Sigmoid colon (tissue), 7 donors: ENCODE results near the gene RANBP17. TPM values are rescaled to one million over a fixed set of nuclear protein-coding genes. Genes with fewer than 3 reads are reported as not detected.

Experiments
- DNase-seq: peaks from one replicate; pipeline ENCODE4 v3.0.0-alpha.2; 2019
- H3K27ac ChIP-seq, 4 donors: fragments of 200-600 bp; sonication (generic); one replicate each; pipeline ENCODE4 v1.5.1; 2016 to 2019; ENCODE audit warnings: mild to moderate bottlenecking in 1 of 4
- H3K27me3 ChIP-seq, 3 donors: fragments of 200-600 bp; sonication (generic); one replicate each; pipeline ENCODE4 v1.5.1; 2019; ENCODE audit warnings: mild to moderate bottlenecking in 1 of 3
- H3K36me3 ChIP-seq, 4 donors: fragments of 200-600 bp; sonication (generic); one replicate each; pipeline ENCODE4 v1.5.1; 2016 to 2019
- H3K4me1 ChIP-seq, 4 donors: fragments of 200-600 bp; sonication (generic); one replicate each; pipeline ENCODE4 v1.5.1; 2017 to 2019
- H3K4me3 ChIP-seq, 4 donors: fragments of 200-600 bp; sonication (generic); one replicate each; pipeline ENCODE4 v1.5.1; 2017 to 2019; ENCODE audit warnings: mild to moderate bottlenecking in 2 of 4, moderate library complexity in 1 of 4
- H3K9me3 ChIP-seq, 4 donors: fragments of 200-600 bp in 3 of 4; sonication (generic) in 3 of 4; one replicate each; pipeline versions ENCODE4 v1.5.1 to v1.6.1; 2013 to 2019
- EP300 ChIP-seq, 4 donors: sonication (generic); formaldehyde crosslinking; IDR thresholded peaks; one replicate each; pipeline ENCODE4 v1.6.1; 2017; ENCODE audit warnings: antibody characterized with exemption in 4 of 4
- POLR2A ChIP-seq, 2 donors: fragments of 450-650 bp; IDR thresholded peaks; one replicate each; pipeline ENCODE4 v1.6.1; 2016; ENCODE audit warnings: antibody characterized with exemption in 2 of 2, mild to moderate bottlenecking in 2 of 2, moderate library complexity in 2 of 2
- POLR2AphosphoS5 ChIP-seq, 4 donors: sonication (generic); formaldehyde crosslinking; IDR thresholded peaks; one replicate each; pipeline ENCODE4 v1.6.1; 2017; ENCODE audit warnings: antibody characterized with exemption in 4 of 4
- WGBS, 2 donors: extraction: QIAGEN DNeasy Blood & Tissue Kit; methylation state at CpG; one replicate each; pipeline ENCODE4 v1.1.7; 2013; 5-methylcytosine and 5-hydroxymethylcytosine counted together
- intact Hi-C: fragments of 100-400 bp; cut with DNase I; formaldehyde crosslinking; loops from one replicate; pipeline ENCODE4 v1.15.1; 2023
- polyA plus RNA-seq, 3 donors: library from polyadenylated mRNA; stranded (reverse); fragments of 200-250 nt; gene quantifications; one replicate each; pipeline ENCODE4 v1.2.3, GENCODE V29; 2013
- total RNA-seq, 4 donors: library from RNA; depleted of rRNA; stranded (reverse); fragments of >200 nt; gene quantifications; one replicate each; pipeline ENCODE4 v1.1.0, GENCODE V29; 2016
- TF ChIP-seq, protein P1 (sequence below), 4 experiments: fragments of 450-650 bp in 3 of 4; fragments of 200-600 bp in 1 of 4; IDR thresholded peaks; one replicate each; pipeline ENCODE4 v1.5.1; 2016 to 2019; ENCODE audit warnings: antibody characterized with exemption in 4 of 4, mild to moderate bottlenecking in 3 of 4, moderate library complexity in 2 of 4
- donor health status: healthy with polysubstance abuse.
- donor health status: Bipolar disorder and iron deficiency.
- donor health status: healthy.

The RANBP17 gene
- total and polyA plus RNA-seq, 7 donors = 0.23 to 25.8 (median 11.4) TPM

DNA sequence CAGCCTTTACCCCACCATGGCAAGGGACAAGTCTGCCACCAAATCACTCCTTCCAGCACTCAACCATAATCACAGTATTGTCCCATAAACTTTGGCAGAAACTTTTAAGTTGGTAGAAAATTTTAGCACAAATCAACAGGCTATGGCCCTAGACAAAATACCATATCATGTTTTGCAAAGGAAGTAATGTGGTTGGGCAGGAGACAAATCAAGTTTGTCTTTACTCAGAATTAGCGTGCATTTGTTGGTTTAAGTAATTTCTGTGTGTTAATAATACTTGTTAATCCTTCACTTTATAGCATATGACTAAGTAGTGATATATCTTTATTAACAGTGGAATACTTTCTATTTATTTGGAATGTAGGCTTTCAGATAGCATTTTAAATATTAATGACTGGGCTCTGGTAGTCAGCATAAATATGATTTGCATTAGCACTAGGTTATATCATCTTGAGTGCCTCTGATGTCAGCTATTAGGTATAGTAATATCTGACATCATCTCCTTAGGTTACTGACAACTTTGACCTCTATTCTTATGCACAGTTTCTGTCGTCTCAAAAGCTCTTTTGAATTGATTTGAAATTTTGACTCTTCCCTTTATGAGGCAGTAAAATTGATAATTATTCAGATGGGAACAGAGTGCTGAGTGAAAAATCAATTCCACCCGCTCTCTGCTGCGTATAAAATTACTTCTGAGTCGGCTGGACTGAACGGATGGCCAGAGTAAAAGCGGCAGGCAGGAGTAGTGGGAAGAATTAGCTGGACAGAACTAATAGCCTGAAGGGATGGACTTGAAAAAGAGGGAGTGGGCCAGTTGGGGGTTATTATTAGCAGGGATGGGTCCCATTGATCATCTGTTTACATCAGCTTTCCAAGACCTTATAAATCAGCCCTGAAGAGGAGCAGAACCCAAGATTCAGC, 407.1 kb downstream of the RANBP17 start:
- Histone ChIP-seq H3K27me3 (no peaks in the 10 kb centered on the region), H3K4me3 (no peak overlapping the region), H3K4me1 (no peaks in the 10 kb centered on the region), H3K36me3 (no peaks in the 10 kb centered on the region), H3K9me3 (no peaks in the 10 kb centered on the region), H3K27ac (no peak overlapping the region)
- no peak for TF ChIP-seq POLR2AphosphoS5 (IDR thresholded peaks at IDR 0.05)
- TF ChIP-seq, protein P1, sequence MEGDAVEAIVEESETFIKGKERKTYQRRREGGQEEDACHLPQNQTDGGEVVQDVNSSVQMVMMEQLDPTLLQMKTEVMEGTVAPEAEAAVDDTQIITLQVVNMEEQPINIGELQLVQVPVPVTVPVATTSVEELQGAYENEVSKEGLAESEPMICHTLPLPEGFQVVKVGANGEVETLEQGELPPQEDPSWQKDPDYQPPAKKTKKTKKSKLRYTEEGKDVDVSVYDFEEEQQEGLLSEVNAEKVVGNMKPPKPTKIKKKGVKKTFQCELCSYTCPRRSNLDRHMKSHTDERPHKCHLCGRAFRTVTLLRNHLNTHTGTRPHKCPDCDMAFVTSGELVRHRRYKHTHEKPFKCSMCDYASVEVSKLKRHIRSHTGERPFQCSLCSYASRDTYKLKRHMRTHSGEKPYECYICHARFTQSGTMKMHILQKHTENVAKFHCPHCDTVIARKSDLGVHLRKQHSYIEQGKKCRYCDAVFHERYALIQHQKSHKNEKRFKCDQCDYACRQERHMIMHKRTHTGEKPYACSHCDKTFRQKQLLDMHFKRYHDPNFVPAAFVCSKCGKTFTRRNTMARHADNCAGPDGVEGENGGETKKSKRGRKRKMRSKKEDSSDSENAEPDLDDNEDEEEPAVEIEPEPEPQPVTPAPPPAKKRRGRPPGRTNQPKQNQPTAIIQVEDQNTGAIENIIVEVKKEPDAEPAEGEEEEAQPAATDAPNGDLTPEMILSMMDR (IDR thresholded peaks at IDR 0.05) = no peak
- no peak for TF ChIP-seq POLR2A (IDR thresholded peaks at IDR 0.05)
- no peak for TF ChIP-seq EP300 (IDR thresholded peaks at IDR 0.05)
- no peak for DNase-seq
- 88 to 90% methylated on average over 7 of the region's 7 CpGs for whole genome bisulfite sequencing, 2 donors
- intact Hi-C loops = no loop called here

DNA sequence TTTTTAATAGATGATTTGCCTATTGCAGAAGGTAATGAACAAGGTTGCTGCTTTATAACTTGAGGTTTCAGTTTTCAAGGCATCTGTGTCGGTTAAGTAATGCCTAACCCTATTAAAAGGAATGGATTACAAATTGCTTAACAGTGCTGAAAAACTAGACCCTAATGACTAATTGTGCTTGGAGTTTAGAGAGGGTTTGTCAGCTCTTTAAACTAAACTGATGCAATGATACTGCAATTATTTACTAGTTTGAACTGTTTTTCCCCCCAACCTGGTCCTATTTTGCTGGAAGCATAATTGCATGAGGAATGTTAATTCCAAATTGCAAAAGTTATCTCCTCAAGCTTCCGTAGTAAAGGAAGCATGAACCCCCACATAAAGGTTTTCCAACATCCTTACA, 407.9 kb downstream of the RANBP17 start:
- TF ChIP-seq, protein P1 (IDR thresholded peaks at IDR 0.05) = no peak
- TF ChIP-seq EP300 (IDR thresholded peaks at IDR 0.05) (no peak), POLR2A (IDR thresholded peaks at IDR 0.05) (no peak), POLR2AphosphoS5 (IDR thresholded peaks at IDR 0.05) (no peak)
- no peaks in the 10 kb centered on the region for H3K4me1 ChIP-seq
- H3K27ac ChIP-seq = no peak overlapping the region
- H3K9me3 ChIP-seq = no peaks in the 10 kb centered on the region
- intact Hi-C loops = no loop called here
- H3K27me3 ChIP-seq = no peaks in the 10 kb centered on the region
- no peak for DNase-seq
- no peaks in the 10 kb centered on the region for H3K36me3 ChIP-seq
- WGBS, 2 donors = 86% methylated on average over 2 of the region's 2 CpGs
- H3K4me3 ChIP-seq = no peak overlapping the region

DNA sequence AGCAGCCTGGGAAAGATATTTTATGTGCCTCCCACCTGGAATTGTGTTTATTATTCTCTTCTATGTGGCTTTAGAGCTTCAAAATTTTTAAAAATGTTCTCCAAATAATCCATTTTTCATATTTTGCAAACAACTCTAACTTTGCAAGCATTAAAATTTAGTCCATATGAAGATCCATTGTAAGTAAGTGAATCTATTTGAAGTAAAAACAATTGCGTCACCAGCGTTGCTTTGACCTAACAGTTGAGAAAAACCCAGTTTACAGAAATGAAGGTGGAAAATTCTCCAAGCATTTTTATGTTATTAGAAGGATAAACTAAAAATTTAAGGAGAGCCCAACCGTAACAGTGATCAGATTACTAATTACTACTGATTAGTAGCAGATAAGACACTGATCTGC, 408.3 kb downstream of the RANBP17 start:
- intact Hi-C loops = no loop called here
- no peak overlapping the region for H3K4me3 ChIP-seq
- H3K36me3 ChIP-seq = no peaks in the 10 kb centered on the region
- WGBS, 2 donors = 93 to 97% methylated on average over 3 of the region's 3 CpGs
- DNase-seq = no peak
- no peaks in the 10 kb centered on the region for H3K9me3 ChIP-seq
- H3K4me1 ChIP-seq = no peaks in the 10 kb centered on the region
- H3K27ac ChIP-seq = no peak overlapping the region
- H3K27me3 ChIP-seq = no peaks in the 10 kb centered on the region
- TF ChIP-seq EP300 (IDR thresholded peaks at IDR 0.05) = no peak
- TF ChIP-seq, protein P1 (IDR thresholded peaks at IDR 0.05) = no peak
- TF ChIP-seq POLR2A (IDR thresholded peaks at IDR 0.05) = no peak

DNA sequence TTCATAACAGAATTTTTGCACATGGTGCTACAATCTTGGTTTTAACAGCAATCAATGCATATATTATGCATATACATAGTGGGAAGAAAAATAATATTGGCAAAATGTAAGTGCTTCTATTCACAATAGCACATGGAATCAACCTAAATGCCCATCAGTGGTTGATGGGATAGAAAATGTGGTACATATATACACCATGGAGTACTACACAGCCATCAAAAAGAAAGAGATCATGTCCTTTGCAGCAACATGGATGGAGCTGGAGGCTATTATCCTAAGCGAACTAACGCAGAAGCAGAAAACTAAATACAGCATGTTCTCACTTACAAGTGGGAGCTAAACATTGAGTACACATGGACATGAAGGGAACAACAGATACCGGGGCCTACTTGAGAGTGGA, 410.0 kb downstream of the RANBP17 start:
- no peak for DNase-seq
- no peak overlapping the region for H3K4me3 ChIP-seq
- 97% methylated on average over 3 of the region's 3 CpGs for WGBS, 2 donors
- H3K4me1 ChIP-seq = no peaks in the 10 kb centered on the region
- H3K27ac ChIP-seq = no peak overlapping the region
- TF ChIP-seq EP300 (IDR thresholded peaks at IDR 0.05) = no peak
- TF ChIP-seq, protein P1 (IDR thresholded peaks at IDR 0.05) = no peak
- no peak for TF ChIP-seq POLR2AphosphoS5 (IDR thresholded peaks at IDR 0.05)
- no peak for TF ChIP-seq POLR2A (IDR thresholded peaks at IDR 0.05)
- no peaks in the 10 kb centered on the region for H3K9me3 ChIP-seq
- intact Hi-C loops = no loop called here
- no peaks in the 10 kb centered on the region for H3K36me3 ChIP-seq
- no peaks in the 10 kb centered on the region for H3K27me3 ChIP-seq
